22Rv1 (cell line): Measurements from ENCODE around the gene RARS2.

Experiments used
- H3K27ac ChIP-seq: fragments of 450-650 bp; 2 replicates; pipeline ENCODE4 v1.5.1; 2017
- ZFX ChIP-seq: fragments of 450-650 bp; IDR thresholded peaks from 2 replicates; pipeline ENCODE4 v1.6.1; 2017; ENCODE audit warnings: antibody characterized with exemption, borderline replicate concordance
- TF ChIP-seq, protein P1 (sequence below): fragments of 450-650 bp; IDR thresholded peaks from 2 replicates; pipeline ENCODE4 v1.5.1; 2017; ENCODE audit warnings: mild to moderate bottlenecking

Gene RARS2

DNA sequence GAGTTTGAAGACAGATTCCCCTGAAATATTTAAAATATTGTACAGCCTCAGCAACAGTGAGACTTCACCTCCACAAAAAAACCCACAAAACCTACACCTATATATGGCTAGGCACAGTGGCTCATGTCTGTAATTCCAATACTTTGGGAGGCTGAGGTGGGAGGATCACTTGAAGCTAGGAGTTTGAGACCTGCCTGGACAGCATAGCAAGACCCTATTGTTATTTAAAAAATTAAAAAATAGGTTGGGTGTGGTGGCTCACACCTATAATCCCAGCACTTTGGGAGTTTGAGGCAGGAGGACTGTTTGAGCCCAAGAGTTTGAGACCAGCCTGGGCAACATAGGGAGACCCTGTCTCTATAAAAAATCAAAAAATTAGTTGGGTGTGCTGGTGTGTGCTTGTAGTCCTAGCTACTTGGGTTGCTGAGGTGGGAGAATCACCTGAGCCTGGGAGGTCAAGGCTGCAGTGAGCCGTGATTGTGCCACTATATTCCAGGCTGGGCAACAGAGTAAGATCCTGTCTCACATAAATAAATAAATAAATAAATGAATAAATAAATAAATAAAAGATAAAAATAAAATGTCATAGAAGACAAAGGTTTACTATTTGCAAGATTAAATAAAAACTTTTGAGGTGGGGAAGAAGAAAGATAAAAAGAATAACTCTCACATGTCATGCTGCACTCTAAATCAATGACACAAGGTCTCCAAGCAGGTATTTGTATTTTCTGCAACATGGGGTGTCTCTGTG is 51.1 kb downstream of the RARS2 start:
- no peak overlapping the region for H3K27ac ChIP-seq
- TF ChIP-seq ZFX = no peak
- TF ChIP-seq, protein P1, sequence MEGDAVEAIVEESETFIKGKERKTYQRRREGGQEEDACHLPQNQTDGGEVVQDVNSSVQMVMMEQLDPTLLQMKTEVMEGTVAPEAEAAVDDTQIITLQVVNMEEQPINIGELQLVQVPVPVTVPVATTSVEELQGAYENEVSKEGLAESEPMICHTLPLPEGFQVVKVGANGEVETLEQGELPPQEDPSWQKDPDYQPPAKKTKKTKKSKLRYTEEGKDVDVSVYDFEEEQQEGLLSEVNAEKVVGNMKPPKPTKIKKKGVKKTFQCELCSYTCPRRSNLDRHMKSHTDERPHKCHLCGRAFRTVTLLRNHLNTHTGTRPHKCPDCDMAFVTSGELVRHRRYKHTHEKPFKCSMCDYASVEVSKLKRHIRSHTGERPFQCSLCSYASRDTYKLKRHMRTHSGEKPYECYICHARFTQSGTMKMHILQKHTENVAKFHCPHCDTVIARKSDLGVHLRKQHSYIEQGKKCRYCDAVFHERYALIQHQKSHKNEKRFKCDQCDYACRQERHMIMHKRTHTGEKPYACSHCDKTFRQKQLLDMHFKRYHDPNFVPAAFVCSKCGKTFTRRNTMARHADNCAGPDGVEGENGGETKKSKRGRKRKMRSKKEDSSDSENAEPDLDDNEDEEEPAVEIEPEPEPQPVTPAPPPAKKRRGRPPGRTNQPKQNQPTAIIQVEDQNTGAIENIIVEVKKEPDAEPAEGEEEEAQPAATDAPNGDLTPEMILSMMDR = no peak

DNA sequence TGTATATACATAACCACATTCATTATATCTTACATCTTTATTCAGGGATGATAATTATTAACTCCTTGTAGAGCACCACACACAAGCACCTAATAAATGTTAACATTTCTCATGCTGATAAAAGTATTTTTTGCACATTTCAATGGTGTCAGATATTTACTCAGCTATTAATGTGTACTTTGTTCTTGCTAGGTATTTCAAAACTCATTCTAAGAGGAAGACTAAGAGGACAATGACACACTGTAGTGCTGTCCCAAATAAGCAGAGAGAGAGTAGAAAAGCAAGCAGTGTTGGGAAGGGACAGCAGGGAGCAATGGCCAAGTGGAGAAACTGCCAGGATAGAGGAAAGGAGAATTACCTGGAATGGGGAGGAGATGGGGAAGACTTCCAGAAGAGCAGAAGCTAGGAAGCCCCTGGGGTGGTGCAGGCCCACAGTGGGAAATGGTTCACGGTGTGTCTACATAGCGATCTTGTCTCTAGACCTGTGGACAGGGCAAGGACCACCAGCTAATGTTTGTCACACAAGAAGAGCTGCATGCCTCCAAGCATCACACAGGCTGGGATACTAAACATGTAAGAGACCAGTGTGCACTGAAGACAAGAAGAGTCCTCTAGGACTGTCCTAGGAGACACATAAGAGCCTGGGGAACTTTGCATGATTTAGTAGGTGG is 55.3 kb downstream of the RARS2 start:
- H3K27ac ChIP-seq = no peak overlapping the region
- TF ChIP-seq ZFX = no peak
- TF ChIP-seq, protein P1 = no peak

DNA sequence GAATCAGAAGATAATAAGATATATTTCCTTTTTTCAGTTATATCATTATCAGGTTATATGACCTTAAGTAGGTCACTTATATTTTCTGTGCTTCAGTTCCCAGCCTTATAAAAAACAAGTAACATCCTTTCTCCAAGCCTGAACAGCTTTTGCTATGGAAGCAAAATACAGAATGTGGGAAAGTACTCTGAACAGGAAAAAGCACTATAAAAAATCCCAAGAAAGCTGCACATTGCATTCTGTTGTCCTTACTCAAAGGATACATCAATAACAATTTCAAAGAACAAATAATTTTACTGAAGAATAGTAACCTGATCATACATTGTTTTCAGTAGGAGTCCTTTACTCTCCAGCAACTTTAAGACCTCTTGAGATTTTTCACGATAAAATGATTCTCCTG is 60.6 kb downstream of the RARS2 start:
- no peak overlapping the region for H3K27ac ChIP-seq
- TF ChIP-seq, protein P1 = no peak

DNA sequence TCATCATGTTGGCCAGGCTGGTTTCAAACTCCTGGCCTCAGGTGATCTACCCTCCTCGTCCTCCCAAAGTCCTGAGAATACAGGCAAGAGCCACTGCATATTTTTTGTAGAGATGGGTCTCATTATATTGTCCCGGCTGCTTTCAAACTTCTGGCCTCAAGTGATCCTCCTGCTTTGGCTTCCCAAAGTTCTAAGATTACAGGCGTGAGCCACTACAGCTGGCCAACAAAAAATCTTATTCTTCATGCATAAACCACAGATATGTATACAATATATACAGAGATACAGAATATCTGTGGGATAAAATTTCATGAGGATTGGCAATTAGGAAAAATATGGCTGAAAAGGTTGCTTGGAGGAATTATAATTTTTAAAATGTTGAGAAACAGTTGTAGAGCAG is 67.1 kb downstream of the RARS2 start:
- TF ChIP-seq, protein P1 = no peak
- no peak for TF ChIP-seq ZFX
- no peak overlapping the region for H3K27ac ChIP-seq

DNA sequence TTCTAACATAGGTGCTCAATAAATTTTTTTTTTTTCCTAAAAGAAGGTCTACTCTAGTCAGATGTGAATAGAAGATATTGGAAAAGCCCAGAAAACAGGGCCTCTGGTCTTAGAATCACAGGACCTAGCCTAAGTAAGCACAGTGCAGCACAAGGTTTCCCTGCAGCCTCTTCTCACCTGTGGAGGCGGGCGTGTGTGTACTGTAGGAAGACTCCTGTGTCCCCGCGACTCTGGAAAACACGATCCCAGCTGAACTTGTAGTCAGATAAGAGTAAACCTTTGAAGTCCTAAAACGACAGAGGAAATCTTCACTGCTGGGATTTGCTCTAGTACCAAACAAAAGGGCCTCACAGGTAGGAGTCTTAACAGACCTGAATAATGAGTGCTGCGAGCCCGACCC is 71.3 kb downstream of the RARS2 start:
- TF ChIP-seq, protein P1 = no peak
- TF ChIP-seq ZFX = no peak
- no peak overlapping the region for H3K27ac ChIP-seq

DNA sequence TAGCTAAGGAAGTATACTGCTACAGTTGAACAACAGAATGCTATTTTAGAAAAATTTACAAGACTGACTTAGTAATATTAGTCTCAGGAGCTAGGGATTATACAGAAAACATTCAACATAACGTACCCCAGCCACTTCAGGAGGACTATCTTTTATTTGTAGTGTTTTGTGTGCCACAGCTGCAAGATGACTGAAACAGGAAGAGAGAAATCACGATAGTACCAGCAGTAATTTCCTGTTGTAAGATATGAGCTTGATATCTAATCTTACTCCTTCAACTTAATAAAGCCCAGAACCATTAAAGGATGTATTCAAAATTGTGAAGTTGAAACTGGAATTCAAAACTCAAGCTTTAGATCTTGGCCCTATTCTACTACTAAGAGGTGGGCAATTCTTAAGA is 75.0 kb downstream of the RARS2 start:
- TF ChIP-seq, protein P1 = no peak
- no peak for TF ChIP-seq ZFX
- H3K27ac ChIP-seq = no peak overlapping the region

DNA sequence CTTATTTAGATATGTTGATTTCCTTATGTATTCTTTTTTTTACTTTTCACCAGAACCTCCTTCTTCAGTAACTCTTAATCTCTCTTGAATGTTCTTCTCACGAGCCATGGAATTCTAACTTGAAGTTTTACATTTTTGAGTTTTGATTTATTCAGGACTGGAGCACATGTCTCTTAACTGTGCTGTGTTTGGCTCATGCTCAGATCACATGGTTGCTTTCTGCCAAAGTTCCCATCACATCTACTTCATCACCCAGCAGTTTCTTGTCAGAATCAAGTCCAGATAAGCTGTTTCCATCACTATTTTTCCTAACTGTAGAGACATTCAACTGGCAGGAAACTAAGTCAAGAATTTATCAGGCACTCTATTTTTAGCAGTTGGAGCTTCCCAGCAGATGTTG is 85.3 kb downstream of the RARS2 start:
- no peak for TF ChIP-seq ZFX
- TF ChIP-seq, protein P1 = no peak
- H3K27ac ChIP-seq = no peak overlapping the region
